ENCODE results near the gene CDC6.

The CDC6 gene

DNA sequence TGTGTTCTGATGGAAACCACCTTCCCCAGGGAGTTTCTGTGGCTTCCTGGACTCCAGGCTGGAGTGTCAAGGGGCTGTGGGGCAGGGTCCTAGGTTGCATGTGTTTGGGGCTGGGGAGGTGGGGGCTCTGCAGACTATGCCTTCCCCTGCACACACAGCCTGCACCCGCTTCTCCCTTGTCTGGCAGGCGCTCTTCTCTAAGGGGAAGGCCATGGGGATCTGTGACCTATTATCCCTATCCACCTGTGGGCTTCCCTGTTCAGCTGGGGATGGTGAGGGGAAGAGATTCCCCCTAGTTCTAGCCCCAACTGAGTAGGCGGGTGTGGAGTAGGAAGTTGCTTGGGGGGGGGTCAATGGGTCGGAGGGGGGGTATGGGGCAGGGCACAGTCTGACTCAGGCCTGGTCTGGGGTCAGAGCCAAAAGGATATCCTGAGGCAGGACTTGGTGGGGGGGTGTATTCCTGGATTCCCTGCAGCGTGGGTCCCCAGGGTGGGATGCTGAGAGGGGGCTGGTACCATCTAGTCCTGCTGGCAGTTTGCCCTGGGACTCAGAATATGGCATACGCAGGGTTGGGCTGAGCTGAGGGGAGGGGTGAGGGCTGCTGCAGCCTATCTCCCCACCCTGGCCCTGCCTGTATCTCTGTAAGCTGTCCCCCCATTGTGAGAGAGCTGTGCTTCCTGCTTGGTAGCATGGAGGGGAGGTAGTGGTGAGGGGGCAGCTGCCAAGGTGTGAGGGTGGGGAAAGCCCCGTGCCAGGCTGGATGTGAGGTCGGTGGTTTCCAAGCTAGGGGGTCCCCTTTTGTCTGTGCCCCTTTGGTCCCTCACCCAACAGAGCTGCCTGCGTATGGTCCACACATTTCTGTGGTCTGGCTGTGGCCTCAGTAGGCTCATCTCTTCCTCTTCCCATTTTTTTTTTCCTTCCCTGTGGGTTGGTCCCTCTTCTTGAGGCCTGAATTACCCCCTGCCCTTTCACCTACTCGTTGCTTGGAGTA lies 36.0 kb downstream of the CDC6 start:
- no peak for DNase-seq

DNA sequence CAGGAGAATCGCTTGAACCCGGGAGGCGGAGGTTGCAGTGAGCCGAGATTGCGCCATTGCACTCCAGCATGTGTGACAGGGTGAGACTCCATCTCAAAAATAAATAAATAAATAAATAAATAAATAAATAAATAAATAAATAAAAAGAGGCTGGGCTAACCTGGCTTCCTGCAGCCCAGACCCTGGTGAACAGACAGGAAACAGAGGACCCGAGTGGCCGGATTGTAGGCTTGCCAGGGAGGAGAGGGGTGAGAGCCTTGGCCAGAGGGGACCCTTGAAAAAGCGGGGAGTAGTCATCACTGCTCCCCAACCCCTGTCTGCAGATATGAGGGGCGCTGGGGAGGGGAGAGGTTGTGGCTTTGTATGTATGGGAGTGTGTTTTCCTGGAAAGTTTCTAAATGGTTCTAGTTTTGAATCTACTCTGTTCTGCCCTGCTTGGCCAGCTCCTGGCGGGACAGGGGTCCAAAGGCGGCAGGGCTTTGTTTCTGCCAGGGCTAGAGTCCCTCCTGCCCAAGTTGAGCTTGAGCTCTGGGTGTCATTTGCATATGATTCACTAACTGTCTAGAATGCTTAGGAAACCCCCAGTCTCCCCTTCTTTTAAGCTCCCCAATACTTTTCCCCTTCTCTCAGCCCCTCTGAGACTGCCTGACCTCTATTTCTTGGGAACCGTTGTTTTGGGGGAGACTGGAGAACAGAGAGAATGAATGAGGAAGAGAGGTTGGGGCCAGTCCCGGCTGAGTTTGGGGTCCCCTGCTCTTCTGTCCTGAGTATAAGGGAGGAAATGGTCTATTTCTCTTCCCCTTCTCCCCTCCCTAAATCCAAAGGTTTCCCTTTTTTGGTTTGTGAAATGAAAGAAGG lies 37.7 kb downstream of the CDC6 start:
- DNase-seq: no peak

DNA sequence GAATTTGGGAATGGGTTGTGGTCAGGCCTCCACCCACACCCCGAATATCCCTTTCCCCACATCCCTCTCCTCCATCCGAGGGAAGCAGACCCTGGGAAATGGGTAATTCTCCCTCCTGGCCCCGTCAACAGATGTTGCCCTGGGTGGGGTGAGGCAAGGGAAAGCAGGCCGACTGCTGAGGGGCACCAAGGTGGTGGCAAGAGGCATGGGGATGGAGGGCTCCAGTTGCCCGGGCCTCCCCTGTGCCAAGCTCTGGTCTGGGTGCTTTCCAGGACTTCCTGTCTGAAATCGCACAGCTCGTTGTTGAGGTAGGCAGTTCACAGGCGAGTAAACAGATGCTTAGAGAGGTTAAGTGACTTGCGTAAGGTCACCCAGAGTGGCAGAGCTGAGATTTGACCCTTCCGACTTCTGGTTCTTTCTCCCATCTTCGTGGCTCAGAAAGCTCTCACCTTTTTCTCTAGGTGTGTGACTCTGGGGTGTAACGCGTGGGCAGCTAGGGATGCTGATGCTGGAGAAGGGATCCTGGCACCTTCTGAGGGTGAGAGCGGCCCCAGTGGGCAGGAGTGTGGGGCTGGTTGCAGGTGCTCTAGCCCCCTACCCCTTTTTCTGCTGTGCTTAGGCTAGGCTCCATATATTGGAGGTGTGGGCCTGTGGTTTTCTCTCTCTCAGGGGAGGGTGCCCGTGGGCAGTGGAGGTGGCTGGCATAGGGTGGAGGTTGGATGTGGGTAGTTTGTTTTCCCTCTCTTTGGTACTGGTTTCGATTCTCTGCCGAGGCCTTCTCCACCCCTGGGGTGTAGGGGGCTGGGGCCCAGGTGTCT lies 38.5 kb downstream of the CDC6 start:
- no peak for DNase-seq

DNA sequence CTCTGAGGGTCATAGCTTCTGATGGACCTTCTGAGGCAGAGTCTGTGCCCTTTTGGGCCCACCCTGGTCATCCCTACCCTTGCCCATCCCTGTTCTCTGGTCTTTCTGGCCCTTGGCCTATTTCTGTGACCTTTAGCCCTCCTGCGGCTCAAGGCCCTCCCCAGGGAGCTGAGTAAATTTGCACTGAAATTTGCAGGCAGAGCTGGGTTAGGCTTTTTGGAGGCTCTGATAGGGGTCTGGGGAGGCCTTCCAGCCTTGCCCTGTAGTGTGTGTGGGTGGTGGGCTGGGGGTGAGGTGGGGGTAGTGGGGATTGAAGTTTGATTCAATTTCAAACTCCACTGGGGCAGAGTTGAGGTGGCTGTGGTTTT lies 39.1 kb downstream of the CDC6 start:
- DNase-seq: no peak

DNA sequence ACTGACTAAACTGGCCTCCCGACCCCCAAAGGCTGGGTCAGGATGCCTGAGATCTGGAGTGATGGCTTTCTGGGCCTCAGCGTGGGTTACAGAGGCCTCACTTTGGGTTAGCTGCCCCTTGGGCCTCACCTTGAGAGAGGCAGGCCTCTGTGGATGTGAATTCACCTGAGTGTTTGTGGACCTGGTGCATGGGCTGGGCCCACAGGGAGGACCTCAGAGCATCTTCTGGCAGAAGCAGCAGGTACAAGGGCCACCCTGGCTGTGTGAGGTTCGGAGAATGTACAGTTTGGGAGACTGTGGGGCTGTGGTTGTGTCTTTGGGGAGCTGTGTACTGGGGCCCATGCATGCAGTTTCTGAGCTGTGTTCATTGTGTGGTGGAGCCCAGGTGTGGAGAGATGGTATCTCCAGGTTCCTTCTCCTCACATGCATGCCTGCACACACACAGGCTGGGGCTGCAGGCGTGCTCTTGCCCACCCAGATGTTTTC lies 39.6 kb downstream of the CDC6 start:
- DNase-seq: no peak

DNA sequence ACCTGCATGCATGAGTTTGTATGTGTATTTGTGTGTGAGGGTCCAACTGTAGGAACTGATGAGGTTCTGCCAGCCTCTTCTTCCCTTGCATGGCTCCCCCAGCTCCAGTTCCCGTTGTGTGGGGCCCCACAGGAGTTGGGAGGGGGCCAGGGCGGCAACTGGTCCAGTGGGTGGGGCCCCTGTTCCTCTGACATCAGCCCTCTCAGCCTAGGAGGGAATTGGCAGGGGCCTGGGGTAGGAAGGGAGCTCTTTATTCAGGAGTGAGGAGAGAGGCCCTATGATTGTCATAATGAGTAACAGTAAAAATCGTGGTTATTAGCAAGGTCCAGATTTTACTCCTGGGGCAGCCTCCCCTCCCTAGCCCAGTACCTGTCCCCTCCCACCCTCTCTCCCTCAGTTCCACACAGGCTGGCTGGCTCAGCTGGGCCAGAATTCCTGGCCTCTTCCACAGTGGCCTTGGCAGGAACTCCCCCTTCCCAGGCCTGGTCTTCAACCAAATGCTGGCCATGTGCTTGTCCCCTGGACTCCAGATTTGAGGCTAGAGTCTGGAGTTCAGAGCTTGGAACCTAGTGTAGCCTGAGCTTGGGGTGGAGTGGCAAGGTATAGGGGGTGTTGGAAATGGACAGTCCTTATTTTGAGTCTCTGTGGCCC lies 40.2 kb downstream of the CDC6 start:
- no peak for DNase-seq

DNA sequence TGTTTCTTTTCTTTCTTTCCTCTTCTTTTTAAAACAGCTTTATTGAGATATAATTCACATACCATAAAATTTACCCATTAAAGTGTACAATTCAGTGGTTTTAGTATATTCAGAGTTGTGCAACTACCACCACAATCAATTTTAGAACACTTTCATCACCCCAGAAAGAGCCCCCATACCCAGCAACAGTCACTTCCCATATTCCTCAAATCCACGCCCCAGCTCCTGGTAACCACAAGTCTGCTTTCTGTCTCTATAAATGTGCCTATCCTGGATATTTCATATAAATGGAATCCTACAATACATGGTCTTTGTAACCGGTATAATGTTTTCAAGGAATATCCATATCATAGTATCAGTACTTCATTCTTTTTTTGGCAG lies 40.7 kb downstream of the CDC6 start:
- no peak for DNase-seq

DNA sequence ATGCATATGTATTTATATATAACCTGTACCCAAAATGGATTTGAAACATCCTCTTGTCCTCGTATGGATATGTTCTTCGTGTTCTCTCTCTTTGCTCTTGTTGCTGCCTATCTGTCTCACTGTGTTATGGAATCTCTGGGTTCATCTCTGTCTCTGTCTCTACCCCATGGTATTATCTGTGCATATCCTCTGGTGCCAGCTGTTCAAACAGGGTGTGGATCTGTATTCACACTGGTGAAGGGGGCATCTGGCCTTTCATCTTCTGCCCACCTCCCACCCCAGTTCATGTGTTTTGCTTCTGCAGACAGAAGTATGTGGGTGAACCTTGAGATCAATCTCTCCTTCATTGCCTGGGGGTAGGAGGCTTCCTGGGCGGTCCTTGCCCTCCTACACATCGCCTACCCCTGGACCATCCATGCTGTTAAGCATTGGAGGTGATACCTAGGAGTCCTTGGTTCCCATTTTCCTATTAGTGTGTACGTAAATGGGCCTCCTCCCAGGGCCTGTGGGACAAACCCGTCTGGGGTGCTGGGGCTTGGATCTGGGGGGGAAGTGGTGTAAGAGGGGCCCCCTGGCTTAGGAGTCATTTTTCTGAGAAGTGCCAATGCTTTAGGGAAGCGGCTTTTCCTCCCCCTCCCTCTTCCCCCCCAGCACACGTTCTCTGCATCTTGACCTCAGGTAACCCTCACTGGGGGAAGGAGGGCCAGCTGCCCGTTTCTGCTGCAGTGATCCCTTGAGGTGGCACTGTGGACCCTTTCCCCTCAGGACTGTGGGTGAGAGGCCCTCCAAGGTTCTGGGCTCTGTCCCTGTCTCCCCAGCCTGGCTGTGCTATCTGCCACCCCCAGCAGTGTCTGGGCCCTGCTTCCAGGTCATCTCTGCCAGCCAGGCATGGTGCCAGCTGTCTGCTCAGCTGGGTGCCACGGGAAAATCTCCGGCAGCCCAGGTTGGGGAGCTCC lies 42.4 kb downstream of the CDC6 start:
- DNase-seq: peak; percentile 49

DNA sequence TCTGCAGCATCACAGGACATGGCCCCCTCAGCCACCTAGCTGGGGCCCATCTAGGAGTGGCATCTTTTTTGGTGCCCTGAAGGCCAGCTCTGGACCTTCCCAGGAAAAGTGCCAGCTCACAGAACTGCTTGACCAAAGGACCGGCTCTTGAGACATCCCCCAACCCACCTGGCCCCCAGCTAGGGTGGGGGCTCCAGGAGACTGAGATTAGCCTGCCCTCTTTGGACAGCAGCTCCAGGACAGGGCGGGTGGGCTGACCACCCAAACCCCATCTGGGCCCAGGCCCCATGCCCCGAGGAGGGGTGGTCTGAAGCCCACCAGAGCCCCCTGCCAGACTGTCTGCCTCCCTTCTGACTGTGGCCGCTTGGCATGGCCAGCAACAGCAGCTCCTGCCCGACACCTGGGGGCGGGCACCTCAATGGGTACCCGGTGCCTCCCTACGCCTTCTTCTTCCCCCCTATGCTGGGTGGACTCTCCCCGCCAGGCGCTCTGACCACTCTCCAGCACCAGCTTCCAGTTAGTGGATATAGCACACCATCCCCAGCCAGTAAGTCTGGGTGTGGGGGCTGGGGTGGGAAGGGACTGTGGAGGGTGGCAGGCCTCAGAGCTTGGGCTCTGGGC lies 43.3 kb downstream of the CDC6 start:
- DNase-seq: no peak

DNA sequence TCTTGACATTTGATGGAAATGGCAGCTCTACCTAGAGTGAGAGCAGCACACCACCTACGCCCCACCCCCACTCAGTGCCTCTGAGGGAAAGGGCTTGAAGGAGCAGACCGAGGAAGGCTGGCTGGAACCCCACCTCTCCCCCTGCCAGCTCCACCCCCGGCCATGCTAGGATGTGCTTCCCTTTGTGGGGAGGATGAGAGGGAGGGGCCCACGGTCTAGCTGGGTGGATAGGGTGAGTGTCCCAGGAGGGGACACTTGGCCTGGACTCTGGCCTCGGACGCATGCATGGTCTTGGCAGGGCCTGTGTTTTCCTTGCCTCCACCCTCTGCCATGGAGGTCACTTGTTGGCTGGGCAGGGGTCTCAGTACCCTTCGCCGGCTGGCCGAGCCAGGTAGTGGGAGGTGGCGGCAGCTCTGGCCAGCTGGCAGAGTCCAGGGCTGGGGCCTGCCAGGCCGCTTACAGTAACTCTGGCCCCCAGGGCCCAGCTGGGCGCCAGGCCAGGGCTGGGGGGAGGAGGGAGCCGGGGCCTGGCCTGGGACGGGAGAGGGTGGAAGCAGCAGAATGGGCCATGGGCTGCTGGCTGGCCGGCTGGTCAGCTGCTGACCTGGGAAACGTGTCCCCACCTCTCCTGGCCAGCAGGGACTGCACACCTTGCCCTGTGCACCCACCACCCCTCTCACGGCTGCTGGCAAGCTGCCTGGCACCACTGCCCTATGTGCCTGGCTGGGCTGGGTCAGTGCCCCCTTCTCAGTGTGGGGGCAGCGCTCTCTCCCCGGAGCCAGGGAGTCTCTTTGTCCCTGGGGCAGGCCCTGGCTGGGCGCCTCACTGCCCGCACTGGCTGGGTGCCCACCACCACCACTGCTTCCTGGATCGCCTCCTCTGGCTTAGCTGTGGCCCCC lies 44.3 kb downstream of the CDC6 start:
- DNase-seq: peak; percentile 80

DNA sequence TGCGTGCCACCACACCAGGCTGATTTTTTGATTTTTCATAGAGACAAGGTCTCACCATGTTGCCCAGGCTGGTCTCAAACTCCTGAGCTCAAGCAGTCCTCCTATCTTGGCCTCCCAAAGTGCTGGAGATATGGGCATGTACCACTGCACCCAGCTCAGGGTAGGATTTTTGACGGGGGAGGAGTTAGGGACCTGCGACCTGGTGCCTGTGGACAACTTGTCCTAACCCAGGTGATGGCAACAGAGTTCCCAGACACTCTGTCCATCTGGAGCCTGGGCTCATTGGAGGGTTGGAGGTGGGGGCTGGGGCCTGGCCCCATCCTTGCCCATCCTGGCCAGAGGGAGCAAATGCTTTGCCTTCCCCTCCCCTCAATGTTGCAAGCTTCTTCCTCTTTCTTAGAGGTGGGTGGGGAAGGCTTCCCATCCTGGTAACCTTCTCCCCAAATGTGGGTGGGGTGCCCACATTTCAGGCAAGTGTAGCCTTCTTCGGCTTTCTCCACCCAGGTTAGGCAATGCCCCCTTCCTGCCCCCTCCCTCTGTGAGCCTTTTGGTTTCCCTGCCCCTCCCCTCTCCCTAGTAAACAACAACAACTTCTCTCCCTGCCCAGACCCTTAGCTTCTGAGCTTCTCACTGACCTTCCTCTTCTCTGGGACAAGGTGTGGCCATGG lies 46.2 kb downstream of the CDC6 start:
- no peak for DNase-seq

DNA sequence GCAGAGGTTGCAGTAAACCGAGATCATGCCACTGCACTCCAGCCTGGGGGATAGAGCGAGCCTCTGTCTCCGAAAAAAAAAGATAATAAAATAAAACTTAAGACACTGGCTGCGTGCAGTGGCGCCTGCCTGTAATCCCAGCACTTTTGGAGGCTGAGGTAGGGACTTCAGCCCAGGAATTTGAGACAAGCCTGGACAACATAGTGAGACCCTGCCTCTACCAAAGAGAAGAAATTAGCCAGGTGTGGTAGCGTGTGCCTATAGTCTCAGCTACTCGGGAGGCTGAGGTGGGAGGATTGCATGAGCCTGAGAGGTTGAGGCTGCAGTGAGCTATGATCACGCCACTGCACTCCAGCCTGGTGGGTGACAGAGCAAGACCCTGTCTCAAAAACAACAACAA lies 47.9 kb downstream of the CDC6 start:
- DNase-seq: no peak

DNA sequence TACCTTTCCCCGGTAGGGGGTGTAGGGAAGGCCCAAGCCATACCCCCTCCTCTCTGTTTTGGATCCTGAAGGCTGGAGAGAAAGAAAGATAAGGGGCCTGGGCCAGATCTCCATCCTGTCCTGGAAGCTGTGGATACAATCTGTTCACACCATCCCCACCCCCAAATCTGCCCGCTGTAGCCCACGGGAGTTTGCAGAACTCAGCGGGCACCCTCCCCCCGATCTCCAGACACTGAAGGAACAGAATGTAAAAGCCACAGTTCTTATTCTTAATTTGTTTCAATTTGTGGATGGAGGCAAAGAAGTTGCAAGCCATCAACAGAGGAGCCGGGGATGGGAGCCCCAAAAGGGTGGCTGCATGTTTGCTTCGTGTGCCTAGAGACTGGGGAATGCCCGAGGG lies 49.7 kb downstream of the CDC6 start:
- DNase-seq: no peak

DNA sequence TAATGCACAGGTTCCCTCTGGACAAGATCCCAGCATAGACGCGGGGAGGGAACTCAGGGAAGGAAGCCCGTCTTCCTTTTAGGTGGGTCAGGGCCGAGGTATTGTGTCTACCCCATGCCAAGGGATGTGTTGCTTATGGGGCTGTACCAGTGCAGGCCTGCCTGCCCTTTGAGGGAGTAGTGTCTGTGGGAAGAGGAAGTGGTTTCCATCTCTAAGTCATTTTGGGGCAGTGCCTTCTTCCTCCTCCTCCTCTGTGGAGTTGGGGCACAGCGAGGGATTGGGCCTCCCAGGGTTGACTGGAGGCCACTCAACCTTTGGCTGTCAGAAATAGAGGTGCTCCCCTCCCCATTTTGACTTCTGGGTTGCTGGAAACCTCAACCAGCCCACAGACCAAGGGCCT lies 50.4 kb downstream of the CDC6 start:
- no peak for DNase-seq

DNA sequence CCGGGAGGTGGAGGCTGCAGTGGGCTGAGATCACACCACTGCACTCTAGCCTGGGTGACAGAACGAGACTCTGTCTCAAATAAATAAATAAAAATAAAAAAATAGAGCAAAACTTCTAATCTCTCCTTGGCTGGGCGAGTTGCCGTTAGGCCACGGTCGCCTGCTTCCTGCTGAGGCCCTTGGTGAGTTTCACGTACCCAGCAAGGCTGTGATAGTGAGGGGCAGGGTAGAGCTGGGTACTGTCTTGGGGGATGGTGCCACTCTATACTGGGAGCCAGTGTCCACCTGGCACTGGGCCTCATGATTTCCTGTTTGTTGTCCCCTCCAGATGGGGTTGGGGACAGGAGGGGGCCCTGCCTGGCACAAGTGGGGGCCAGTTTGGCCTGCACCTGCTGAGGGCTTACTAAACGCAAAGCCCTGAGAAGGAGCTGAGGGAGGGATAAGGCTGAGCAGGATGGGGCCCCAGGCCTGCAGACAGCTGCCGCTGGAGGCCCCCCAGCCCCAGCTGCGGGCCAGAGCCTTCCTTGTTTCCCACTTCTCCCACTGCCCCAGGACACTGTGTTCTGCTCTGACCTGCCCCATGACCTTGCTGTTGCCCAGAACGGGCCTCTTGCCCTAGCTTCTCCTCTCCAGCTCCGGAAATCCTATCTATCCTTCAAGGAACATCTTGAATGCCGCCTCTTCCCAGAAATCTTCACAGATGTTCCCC lies 51.4 kb downstream of the CDC6 start:
- DNase-seq: no peak

DNA sequence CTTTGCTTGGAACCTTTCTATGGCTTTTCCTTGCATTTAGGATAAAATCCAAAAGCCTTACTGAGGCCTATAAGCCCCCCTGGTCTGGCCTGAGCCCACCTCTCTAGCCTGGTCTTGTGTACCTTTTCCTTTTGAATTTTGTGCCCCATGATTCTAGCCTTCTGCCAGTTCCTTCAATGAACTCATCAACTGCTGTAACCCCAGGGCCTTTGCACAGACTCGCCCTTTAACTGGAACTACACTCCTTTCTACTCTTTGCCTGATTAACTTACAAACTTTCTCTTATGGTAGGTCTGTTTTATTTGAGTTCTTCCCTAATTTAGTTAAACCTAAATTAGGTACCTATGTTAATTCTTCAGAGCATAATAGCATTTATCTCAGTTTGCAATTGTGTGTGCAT lies 52.6 kb downstream of the CDC6 start:
- DNase-seq: no peak

DNA sequence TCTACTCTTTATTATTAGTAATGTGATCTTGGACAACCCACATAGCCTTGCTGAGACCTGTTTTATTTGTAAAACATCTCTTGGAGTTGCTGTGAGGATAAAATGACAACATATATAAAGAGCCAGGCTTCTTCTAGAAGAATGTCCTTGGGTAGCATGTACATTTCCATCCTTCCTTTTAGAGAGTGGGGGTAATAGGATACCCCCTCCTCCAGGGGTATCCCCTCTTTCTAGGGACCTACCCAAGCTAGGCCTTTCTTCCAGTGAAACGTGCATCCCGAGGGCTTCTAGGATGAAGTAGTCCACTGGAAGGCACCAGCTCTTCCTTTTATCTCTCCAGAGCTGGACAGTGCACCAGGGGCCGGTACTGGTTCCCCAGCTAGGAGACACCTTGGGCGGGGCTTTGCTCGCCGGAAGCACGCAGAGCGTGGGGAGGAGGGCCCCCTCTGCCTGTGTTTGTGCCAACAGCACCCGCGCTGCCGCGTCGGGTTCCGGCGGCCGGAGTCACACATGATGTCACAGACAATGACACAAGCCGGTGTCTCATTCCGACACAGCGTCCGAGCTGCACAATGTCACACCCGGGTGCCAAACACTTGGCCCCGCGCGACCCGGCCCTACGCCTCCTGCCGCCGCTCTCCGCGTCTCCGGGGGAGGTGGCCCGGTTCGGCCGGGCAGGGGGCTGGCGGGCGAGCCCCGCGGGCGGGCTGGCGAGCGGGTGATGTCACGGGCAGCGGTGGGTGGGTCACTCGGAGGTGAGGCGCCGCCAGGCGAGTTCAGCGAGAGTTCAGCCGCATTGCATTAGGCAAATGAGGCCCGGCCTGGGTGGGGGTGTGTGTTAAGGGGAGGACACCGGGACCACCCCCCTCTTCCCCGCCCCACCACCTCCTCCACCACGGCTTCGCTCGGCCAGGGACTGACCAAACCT lies 53.5 kb downstream of the CDC6 start:
- DNase-seq: peak; percentile 22
